ENCODE measurements around the gene ABCF2. TPM values are rescaled to one million over a fixed set of nuclear protein-coding genes. Genes with fewer than 3 reads are reported as not detected.

ABCF2 gene
- total RNA-seq, 1 experiment from 2014 or later, result 69.0 TPM

DNA sequence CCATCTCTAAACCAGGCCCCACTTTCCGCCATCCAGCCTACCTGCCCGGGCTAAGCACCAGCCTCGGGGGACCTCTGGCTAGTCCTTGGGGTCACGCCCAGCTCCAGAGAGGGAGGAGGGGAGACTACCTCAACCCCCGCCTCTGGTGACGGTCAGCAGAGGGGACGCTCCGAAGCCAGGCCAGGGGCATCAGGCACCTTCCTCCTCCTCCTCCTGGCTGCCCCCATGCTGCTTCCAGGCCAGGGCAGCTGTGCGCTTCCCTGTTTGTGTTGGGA lies 25.5 kb upstream of the ABCF2 start:
- POLR2A ChIA-PET (ENCODE audit: low non-redundant PET), result interaction anchor here (0.6 kb wide), 1 partner anchor 9 kb away, joined by 3 read pairs; no protein-coding TSS in a partner anchor
- peak overlapping the region; percentile 80 for H3K27ac ChIP-seq (ENCODE audit: low read depth, low read length, poor library complexity, severe bottlenecking)
- no peaks in the 10 kb centered on the region for H3K27me3 ChIP-seq (replicated peaks; ENCODE audit: insufficient read depth, low read depth, low read length, poor library complexity)
- no peaks in the 10 kb centered on the region for H3K36me3 ChIP-seq (ENCODE audit: insufficient read depth, low read length, poor library complexity, severe bottlenecking)
- H3K4me1 ChIP-seq (ENCODE audit: insufficient read depth, low read length, poor library complexity, severe bottlenecking), result peaks cover 36% of the 10 kb centered on the region
- TF ChIP-seq, protein P1, sequence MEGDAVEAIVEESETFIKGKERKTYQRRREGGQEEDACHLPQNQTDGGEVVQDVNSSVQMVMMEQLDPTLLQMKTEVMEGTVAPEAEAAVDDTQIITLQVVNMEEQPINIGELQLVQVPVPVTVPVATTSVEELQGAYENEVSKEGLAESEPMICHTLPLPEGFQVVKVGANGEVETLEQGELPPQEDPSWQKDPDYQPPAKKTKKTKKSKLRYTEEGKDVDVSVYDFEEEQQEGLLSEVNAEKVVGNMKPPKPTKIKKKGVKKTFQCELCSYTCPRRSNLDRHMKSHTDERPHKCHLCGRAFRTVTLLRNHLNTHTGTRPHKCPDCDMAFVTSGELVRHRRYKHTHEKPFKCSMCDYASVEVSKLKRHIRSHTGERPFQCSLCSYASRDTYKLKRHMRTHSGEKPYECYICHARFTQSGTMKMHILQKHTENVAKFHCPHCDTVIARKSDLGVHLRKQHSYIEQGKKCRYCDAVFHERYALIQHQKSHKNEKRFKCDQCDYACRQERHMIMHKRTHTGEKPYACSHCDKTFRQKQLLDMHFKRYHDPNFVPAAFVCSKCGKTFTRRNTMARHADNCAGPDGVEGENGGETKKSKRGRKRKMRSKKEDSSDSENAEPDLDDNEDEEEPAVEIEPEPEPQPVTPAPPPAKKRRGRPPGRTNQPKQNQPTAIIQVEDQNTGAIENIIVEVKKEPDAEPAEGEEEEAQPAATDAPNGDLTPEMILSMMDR (conservative IDR thresholded peaks at IDR 0.05; ENCODE audit: low read depth, low read length), result no peak
- TF ChIP-seq EZH2 (IDR thresholded peaks at IDR 0.05; ENCODE audit: borderline replicate concordance, low read depth, low read length, poor library complexity, severe bottlenecking), result no peak
- BruUV-seq (replicated peaks), result no TSS peak
- CTCF ChIA-PET, result no interaction called here
- no peaks in the 10 kb centered on the region for H3K9me3 ChIP-seq (ENCODE audit: low read depth, low read length, poor library complexity, severe bottlenecking)
- DNase-seq (ENCODE audit: low spot score), result no peak
- intact Hi-C loops (cut with micrococcal nuclease; ENCODE audit: unreplicated experiment), result no loop called here
- peak overlapping the region; percentile 58 for H3K4me3 ChIP-seq (ENCODE audit: low read depth, low read length, poor library complexity, severe bottlenecking)

DNA sequence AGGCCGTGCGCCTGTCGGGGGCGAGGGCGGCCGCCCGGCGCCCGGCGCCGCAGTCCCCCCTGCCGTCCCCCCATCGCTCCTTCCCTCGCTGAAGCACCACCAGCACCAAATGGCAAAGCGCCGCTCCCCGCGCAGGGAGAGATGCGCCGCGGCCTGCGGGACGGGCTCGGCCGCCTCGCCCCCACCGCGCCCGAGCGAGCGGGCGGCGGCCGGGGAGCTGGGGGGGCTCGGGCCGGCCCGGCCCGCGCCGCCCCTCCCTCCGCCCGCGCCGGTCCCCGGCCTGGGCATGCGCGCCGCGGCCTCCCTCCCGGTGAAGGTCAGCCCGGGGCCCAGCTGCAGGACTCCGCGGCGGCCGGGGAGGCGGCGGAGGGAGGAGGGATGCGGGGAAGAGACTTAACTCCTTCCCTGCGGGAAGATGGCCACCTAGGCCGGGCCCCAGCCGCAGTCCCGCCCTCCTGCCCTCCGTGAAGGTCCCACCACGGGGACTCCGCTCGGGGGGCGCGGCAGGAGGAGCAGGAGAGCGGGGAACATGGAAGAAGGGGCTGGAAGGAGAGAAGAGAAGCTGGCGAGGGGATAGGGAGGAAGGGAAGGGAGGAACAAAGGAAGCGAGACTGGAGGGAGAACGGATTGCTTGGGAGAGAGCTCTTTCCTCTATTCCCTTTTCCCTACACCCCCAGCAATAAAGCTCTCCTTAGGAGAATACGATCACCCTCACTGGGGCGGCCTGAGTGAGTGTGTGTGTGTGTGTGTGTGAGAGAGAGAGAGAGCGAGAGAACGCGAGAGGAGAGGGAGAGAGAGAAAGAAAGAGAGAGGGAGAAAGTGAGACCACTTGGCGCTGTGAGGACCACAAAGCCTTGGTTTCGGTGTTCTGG lies 24.9 kb upstream of the ABCF2 start:
- Histone ChIP-seq H3K4me3 (ENCODE audit: low read depth, low read length, poor library complexity, severe bottlenecking) (peak overlapping the region; percentile 58), H3K4me1 (ENCODE audit: insufficient read depth, low read length, poor library complexity, severe bottlenecking) (peaks cover 42% of the 10 kb centered on the region), H3K36me3 (ENCODE audit: insufficient read depth, low read length, poor library complexity, severe bottlenecking) (no peaks in the 10 kb centered on the region), H3K27me3 (replicated peaks; ENCODE audit: insufficient read depth, low read depth, low read length, poor library complexity) (no peaks in the 10 kb centered on the region), H3K27ac (ENCODE audit: low read depth, low read length, poor library complexity, severe bottlenecking) (peak overlapping the region; percentile 80), H3K9me3 (ENCODE audit: low read depth, low read length, poor library complexity, severe bottlenecking) (no peaks in the 10 kb centered on the region)
- TF ChIP-seq, protein P1 (conservative IDR thresholded peaks at IDR 0.05; ENCODE audit: low read depth, low read length), result no peak
- TF ChIP-seq EZH2 (IDR thresholded peaks at IDR 0.05; ENCODE audit: borderline replicate concordance, low read depth, low read length, poor library complexity, severe bottlenecking), result no peak
- CTCF ChIA-PET, result no interaction called here
- no TSS peak for BruUV-seq (replicated peaks)
- peak; percentile 78 for DNase-seq (ENCODE audit: low spot score)
- intact Hi-C loops (cut with micrococcal nuclease; ENCODE audit: unreplicated experiment), result no loop called here
- POLR2A ChIA-PET (ENCODE audit: low non-redundant PET), result interaction anchor here (0.6 kb wide), 1 partner anchor 10 kb away, joined by 3 read pairs; no protein-coding TSS in a partner anchor

DNA sequence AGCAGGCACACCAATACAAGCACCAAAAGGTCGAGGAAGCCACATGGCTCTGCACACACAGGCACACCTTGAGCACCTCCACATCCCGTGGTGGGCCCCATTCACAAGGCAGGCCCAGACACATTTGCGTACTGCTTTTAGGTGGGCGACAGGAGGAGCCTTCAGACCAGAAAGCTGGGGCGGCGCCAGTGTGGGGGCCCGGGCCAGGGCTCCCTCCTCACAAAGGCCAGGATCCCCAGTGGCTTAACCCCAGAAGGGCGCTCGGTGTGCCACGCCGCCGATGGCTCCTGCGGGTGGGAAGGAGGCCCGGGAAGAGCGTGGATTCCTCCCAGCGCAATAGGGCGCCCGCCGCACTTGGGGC lies 24.3 kb upstream of the ABCF2 start:
- CTCF ChIA-PET, result no interaction called here
- Histone ChIP-seq H3K4me1 (ENCODE audit: insufficient read depth, low read length, poor library complexity, severe bottlenecking) (peaks cover 48% of the 10 kb centered on the region), H3K36me3 (ENCODE audit: insufficient read depth, low read length, poor library complexity, severe bottlenecking) (no peaks in the 10 kb centered on the region), H3K9me3 (ENCODE audit: low read depth, low read length, poor library complexity, severe bottlenecking) (no peaks in the 10 kb centered on the region), H3K4me3 (ENCODE audit: low read depth, low read length, poor library complexity, severe bottlenecking) (peak overlapping the region; percentile 58), H3K27ac (ENCODE audit: low read depth, low read length, poor library complexity, severe bottlenecking) (peak overlapping the region; percentile 70), H3K27me3 (replicated peaks; ENCODE audit: insufficient read depth, low read depth, low read length, poor library complexity) (no peaks in the 10 kb centered on the region)
- no peak for TF ChIP-seq EZH2 (IDR thresholded peaks at IDR 0.05; ENCODE audit: borderline replicate concordance, low read depth, low read length, poor library complexity, severe bottlenecking)
- TF ChIP-seq, protein P1 (conservative IDR thresholded peaks at IDR 0.05; ENCODE audit: low read depth, low read length), result no peak
- no TSS peak for BruUV-seq (replicated peaks)
- POLR2A ChIA-PET (ENCODE audit: low non-redundant PET), result no interaction called here
- intact Hi-C loops (cut with micrococcal nuclease; ENCODE audit: unreplicated experiment), result no loop called here
- DNase-seq (ENCODE audit: low spot score), result no peak

Measured in A673 (cell line).